NCI-H2107 treated with DMSO at 0.1 percent for 48 hours (cell line): Measurements from ENCODE around the gene FLT1.

Experiments
- DNase-seq: peaks from one replicate; lab custom pipeline; 2025; ENCODE audit not compliant: unreplicated experiment; lab: John Stamatoyannopoulos, UW

FLT1 gene

GRCh38 chr13:28429685-28430290 lies 65.1 kb downstream of the FLT1 start:
- no peak for DNase-seq

GRCh38 chr13:28429096-28429495 lies 65.8 kb downstream of the FLT1 start:
- DNase-seq = no peak

GRCh38 chr13:28426381-28426780 lies 68.5 kb downstream of the FLT1 start:
- DNase-seq = no peak

- no peak for DNase-seq
These were observed 69.1 kb downstream of the FLT1 start for GRCh38 chr13:28425793-28426192.

- no peak for DNase-seq
These were observed 70.4 kb downstream of the FLT1 start for GRCh38 chr13:28424541-28424940.

- DNase-seq = no peak
These were observed 71.9 kb downstream of the FLT1 start for GRCh38 chr13:28423010-28423409.

- no peak for DNase-seq
These were observed 73.1 kb downstream of the FLT1 start for GRCh38 chr13:28421676-28422410.

- DNase-seq = no peak
These were observed 74.2 kb downstream of the FLT1 start for GRCh38 chr13:28420704-28421103.

GRCh38 chr13:28415994-28416421 lies 78.9 kb downstream of the FLT1 start:
- DNase-seq = no peak

- DNase-seq = no peak
These were observed 80.9 kb downstream of the FLT1 start for GRCh38 chr13:28413999-28414398.

- no peak for DNase-seq
These were observed 81.9 kb downstream of the FLT1 start for GRCh38 chr13:28412981-28413380.

- no peak for DNase-seq
These were observed 83.0 kb downstream of the FLT1 start for GRCh38 chr13:28411831-28412353.

- DNase-seq = no peak
These were observed 84.8 kb downstream of the FLT1 start for GRCh38 chr13:28410096-28410495.

- no peak for DNase-seq
These were observed 85.3 kb downstream of the FLT1 start for GRCh38 chr13:28409648-28410047.

- no peak for DNase-seq
These were observed 86.1 kb downstream of the FLT1 start for GRCh38 chr13:28408863-28409262.

GRCh38 chr13:28408235-28408848 lies 86.6 kb downstream of the FLT1 start:
- no peak for DNase-seq

- no peak for DNase-seq
These were observed 88.1 kb downstream of the FLT1 start for GRCh38 chr13:28406733-28407266.

GRCh38 chr13:28402057-28402381 lies 92.9 kb downstream of the FLT1 start:
- DNase-seq = no peak

- DNase-seq = no peak
These were observed 93.4 kb downstream of the FLT1 start for GRCh38 chr13:28401303-28402056.

- DNase-seq = no peak
These were observed 98.9 kb downstream of the FLT1 start for GRCh38 chr13:28396053-28396452.

GRCh38 chr13:28394422-28394821 lies 100.5 kb downstream of the FLT1 start:
- no peak for DNase-seq
